Measurements from ENCODE around the gene ELSPBP1. TPM values are rescaled to one million over a fixed set of nuclear protein-coding genes. Genes with fewer than 3 reads are reported as not detected.
"Not testable (repeated sequence)": the region's sequence is repeated elsewhere in the genome, so short reads cannot be mapped to it uniquely, and the experiment has no call there.

The ELSPBP1 gene
- not detected for polyA plus RNA-seq

GRCh38 chr19:47994209-47994802, at the start of gene ELSPBP1:
ELSPBP1 (plus strand) TSS chr19:47994632; CDS start chr19:48008668, 14,036 bp downstream.
- H3K9me3 Mint-ChIP-seq, result peaks cover 0 to 1% (median 0%) of the 10 kb centered on the region in 6 donors
- peaks cover 6 to 13% (median 9%) of the 10 kb centered on the region in 3 donors for H3K27me3 Mint-ChIP-seq (ENCODE audit: low read depth in 3 of 3)
- peaks cover 0 to 5% (median 0%) of the 10 kb centered on the region in 3 donors for H3K36me3 Mint-ChIP-seq
- no peaks in the 10 kb centered on the region for H3K4me1 Mint-ChIP-seq
- H3K4me3 Mint-ChIP-seq, result no peak within 1 kb of the TSS
- no peak for DNase-seq
- no peak within 1 kb of the TSS for H3K27ac Mint-ChIP-seq

- not testable (repeated sequence) for H3K27ac Mint-ChIP-seq; H3K36me3 Mint-ChIP-seq; H3K27me3 Mint-ChIP-seq (ENCODE audit: low read depth in 3 of 3); H3K4me3 Mint-ChIP-seq; H3K9me3 Mint-ChIP-seq; H3K4me1 Mint-ChIP-seq
- peak in 1 of 3 donors; percentile 8 for DNase-seq
Measured at GRCh38 chr19:47949852-47950521, 44.4 kb upstream of the ELSPBP1 start.

GRCh38 chr19:47952132-47952531, 42.3 kb upstream of the ELSPBP1 start:
- H3K9me3 Mint-ChIP-seq; H3K36me3 Mint-ChIP-seq; H3K4me1 Mint-ChIP-seq; H3K27ac Mint-ChIP-seq; H3K27me3 Mint-ChIP-seq (ENCODE audit: low read depth in 3 of 3); H3K4me3 Mint-ChIP-seq: not testable (repeated sequence)
- peak in 1 of 3 donors; percentile 17 for DNase-seq

- not testable (repeated sequence) for H3K4me3 Mint-ChIP-seq; H3K36me3 Mint-ChIP-seq; H3K27me3 Mint-ChIP-seq (ENCODE audit: low read depth in 3 of 3); H3K27ac Mint-ChIP-seq; H3K4me1 Mint-ChIP-seq; H3K9me3 Mint-ChIP-seq; DNase-seq
Measured at GRCh38 chr19:47955936-47956335, 38.5 kb upstream of the ELSPBP1 start.

GRCh38 chr19:47973529-47973928, 20.9 kb upstream of the ELSPBP1 start:
- DNase-seq, result no peak
- Mint-ChIP-seq H3K9me3 (no peaks in the 10 kb centered on the region), H3K27ac (no peak overlapping the region), H3K4me1 (no peaks in the 10 kb centered on the region), H3K36me3 (no peaks in the 10 kb centered on the region), H3K27me3 (ENCODE audit: low read depth in 3 of 3) (peaks cover 0 to 9% (median 1%) of the 10 kb centered on the region in 3 donors), H3K4me3 (no peak overlapping the region)

- Mint-ChIP-seq H3K4me3 (no peak overlapping the region), H3K9me3 (peaks cover 0 to 1% (median 0%) of the 10 kb centered on the region in 6 donors), H3K36me3 (peaks cover 0 to 4% (median 0%) of the 10 kb centered on the region in 3 donors), H3K27me3 (ENCODE audit: low read depth in 3 of 3) (peaks cover 8 to 13% (median 9%) of the 10 kb centered on the region in 3 donors), H3K27ac (no peak overlapping the region), H3K4me1 (no peaks in the 10 kb centered on the region)
- DNase-seq, result no peak
Measured at GRCh38 chr19:47991191-47991808, 3.1 kb upstream of the ELSPBP1 start.

GRCh38 chr19:47992070-47992469, 2.4 kb upstream of the ELSPBP1 start, which contains the start of gene BSPH1:
BSPH1 (minus strand) TSS chr19:47992170; CDS start chr19:47992081, 89 bp downstream.
- H3K4me1 Mint-ChIP-seq, result no peaks in the 10 kb centered on the region
- H3K27me3 Mint-ChIP-seq (ENCODE audit: low read depth in 3 of 3), result peaks cover 8 to 13% (median 9%) of the 10 kb centered on the region in 3 donors
- H3K9me3 Mint-ChIP-seq, result peaks cover 0 to 1% (median 0%) of the 10 kb centered on the region in 6 donors
- DNase-seq, result no peak
- peaks cover 0 to 5% (median 0%) of the 10 kb centered on the region in 3 donors for H3K36me3 Mint-ChIP-seq
- H3K27ac Mint-ChIP-seq, result no peak within 1 kb of the TSS
- H3K4me3 Mint-ChIP-seq, result no peak within 1 kb of the TSS

- DNase-seq, result no peak
- Mint-ChIP-seq H3K36me3 (peaks cover 0 to 5% (median 0%) of the 10 kb centered on the region in 3 donors), H3K27me3 (ENCODE audit: low read depth in 3 of 3) (peaks cover 4 to 9% (median 7%) of the 10 kb centered on the region in 3 donors), H3K27ac (no peak overlapping the region), H3K9me3 (peaks cover 0 to 1% (median 0%) of the 10 kb centered on the region in 6 donors), H3K4me3 (no peak overlapping the region), H3K4me1 (no peaks in the 10 kb centered on the region)
Measured at GRCh38 chr19:47996230-47996727, 1.8 kb downstream of the ELSPBP1 start.

- no peaks in the 10 kb centered on the region for H3K4me1 Mint-ChIP-seq
- peaks cover 6 to 7% (median 6%) of the 10 kb centered on the region in 3 donors for H3K27me3 Mint-ChIP-seq (ENCODE audit: low read depth in 3 of 3)
- DNase-seq, result no peak
- H3K4me3 Mint-ChIP-seq, result no peak overlapping the region
- H3K27ac Mint-ChIP-seq, result no peak overlapping the region
- H3K9me3 Mint-ChIP-seq, result peaks cover 0 to 1% (median 0%) of the 10 kb centered on the region in 6 donors
- H3K36me3 Mint-ChIP-seq, result peaks cover 0 to 5% (median 0%) of the 10 kb centered on the region in 3 donors
Measured at GRCh38 chr19:47998800-47999199, 4.4 kb downstream of the ELSPBP1 start.

GRCh38 chr19:48000846-48001245, 6.4 kb downstream of the ELSPBP1 start:
- DNase-seq, result no peak
- Mint-ChIP-seq H3K9me3 (peaks cover 0 to 4% (median 0%) of the 10 kb centered on the region in 6 donors), H3K36me3 (peaks cover 0 to 5% (median 0%) of the 10 kb centered on the region in 3 donors), H3K27ac (no peak overlapping the region), H3K4me1 (no peaks in the 10 kb centered on the region), H3K4me3 (no peak overlapping the region), H3K27me3 (ENCODE audit: low read depth in 3 of 3) (peaks cover 0 to 15% (median 4%) of the 10 kb centered on the region in 3 donors)

GRCh38 chr19:48004236-48004635, 9.8 kb downstream of the ELSPBP1 start:
- Mint-ChIP-seq H3K27me3 (ENCODE audit: low read depth in 3 of 3) (peaks cover 0 to 11% (median 2%) of the 10 kb centered on the region in 3 donors), H3K27ac (no peak overlapping the region), H3K4me3 (no peak overlapping the region)

GRCh38 chr19:48006762-48007161, 12.3 kb downstream of the ELSPBP1 start:
- Mint-ChIP-seq H3K36me3 (peaks cover 0 to 3% (median 0%) of the 10 kb centered on the region in 3 donors), H3K27ac (no peak overlapping the region), H3K4me1 (no peaks in the 10 kb centered on the region), H3K27me3 (ENCODE audit: low read depth in 3 of 3) (peaks cover 0 to 9% (median 2%) of the 10 kb centered on the region in 3 donors), H3K4me3 (no peak overlapping the region), H3K9me3 (peaks cover 0 to 3% (median 0%) of the 10 kb centered on the region in 6 donors)
- DNase-seq, result no peak

More at GRCh38 chr19:48004236-48004635, 9.8 kb downstream of the ELSPBP1 start:
- peaks cover 0 to 3% (median 0%) of the 10 kb centered on the region in 3 donors for H3K36me3 Mint-ChIP-seq
- H3K4me1 Mint-ChIP-seq, result no peaks in the 10 kb centered on the region
- H3K9me3 Mint-ChIP-seq, result peaks cover 0 to 3% (median 0%) of the 10 kb centered on the region in 6 donors
- no peak for DNase-seq

- Mint-ChIP-seq H3K36me3 (peaks cover 0 to 3% (median 0%) of the 10 kb centered on the region in 3 donors), H3K4me3 (no peak overlapping the region), H3K27ac (no peak overlapping the region), H3K9me3 (peaks cover 0 to 3% (median 0%) of the 10 kb centered on the region in 6 donors), H3K27me3 (ENCODE audit: low read depth in 3 of 3) (peaks cover 0 to 7% (median 0%) of the 10 kb centered on the region in 3 donors), H3K4me1 (no peaks in the 10 kb centered on the region)
- no peak for DNase-seq
Measured at GRCh38 chr19:48010932-48011758, 16.7 kb downstream of the ELSPBP1 start.
